ENCODE results near the gene PAX4. TPM values are rescaled to one million over a fixed set of nuclear protein-coding genes. Genes with fewer than 3 reads are reported as not detected.

PAX4 gene
- polyA plus RNA-seq, 1 experiment, result not detected

GRCh38 chr7:127592550-127592949 is 25.4 kb downstream of the PAX4 start:
- no peak for DNase-seq (ENCODE audit: low read depth)
- H3K27me3 ChIP-seq (ENCODE audit: control insufficient read depth, insufficient read depth, low read length), result no peaks in the 10 kb centered on the region
- ChIA-PET CTCF (interaction anchor here (0.7 kb wide), 1 partner anchor 16 kb away, joined by 3 read pairs; no protein-coding TSS in a partner anchor), POLR2A (no interaction called here)
- H3K4me3 ChIP-seq (ENCODE audit: low read depth, low read length), result no peak overlapping the region
- no peak for TF ChIP-seq CTCF (IDR thresholded peaks at IDR 0.05; ENCODE audit: insufficient read depth, low read depth, low read length)
- peaks cover 11% of the 10 kb centered on the region for H3K36me3 ChIP-seq (ENCODE audit: control insufficient read depth, insufficient read depth, low read length)

GRCh38 chr7:127591591-127591990 is 26.4 kb downstream of the PAX4 start:
- DNase-seq (ENCODE audit: low read depth), result no peak
- ChIA-PET CTCF (interaction anchor here (1.4 kb wide), 1 partner anchor 116 kb away, joined by 4 read pairs; no protein-coding TSS in a partner anchor), POLR2A (no interaction called here)
- Histone ChIP-seq H3K27me3 (ENCODE audit: control insufficient read depth, insufficient read depth, low read length) (no peaks in the 10 kb centered on the region), H3K36me3 (ENCODE audit: control insufficient read depth, insufficient read depth, low read length) (peaks cover 11% of the 10 kb centered on the region), H3K4me3 (ENCODE audit: low read depth, low read length) (no peak overlapping the region)
- no peak for TF ChIP-seq CTCF (IDR thresholded peaks at IDR 0.05; ENCODE audit: insufficient read depth, low read depth, low read length)

- DNase-seq (ENCODE audit: low read depth), result no peak
- no peak for TF ChIP-seq CTCF (IDR thresholded peaks at IDR 0.05; ENCODE audit: insufficient read depth, low read depth, low read length)
- Histone ChIP-seq H3K36me3 (ENCODE audit: control insufficient read depth, insufficient read depth, low read length) (peaks cover 11% of the 10 kb centered on the region), H3K4me3 (ENCODE audit: low read depth, low read length) (no peak overlapping the region), H3K27me3 (ENCODE audit: control insufficient read depth, insufficient read depth, low read length) (no peaks in the 10 kb centered on the region)
- POLR2A ChIA-PET, result no interaction called here
- CTCF ChIA-PET, result interaction anchor here (1.4 kb wide), 1 partner anchor 116 kb away, joined by 4 read pairs; no protein-coding TSS in a partner anchor
Observed at GRCh38 chr7:127591189-127591588, 26.8 kb downstream of the PAX4 start.

GRCh38 chr7:127589896-127590295 is 28.0 kb downstream of the PAX4 start:
- no peak overlapping the region for H3K4me3 ChIP-seq (ENCODE audit: low read depth, low read length)
- TF ChIP-seq CTCF (IDR thresholded peaks at IDR 0.05; ENCODE audit: insufficient read depth, low read depth, low read length), result no peak
- H3K36me3 ChIP-seq (ENCODE audit: control insufficient read depth, insufficient read depth, low read length), result peaks cover 11% of the 10 kb centered on the region
- H3K27me3 ChIP-seq (ENCODE audit: control insufficient read depth, insufficient read depth, low read length), result no peaks in the 10 kb centered on the region
- DNase-seq (ENCODE audit: low read depth), result no peak
- POLR2A ChIA-PET, result no interaction called here
- CTCF ChIA-PET, result interaction anchor here (0.6 to 1.7 kb wide), 3 partner anchors 11 to 400 kb away, joined by 3 read pairs; no protein-coding TSS in a partner anchor

GRCh38 chr7:127588697-127589482 is 29.1 kb downstream of the PAX4 start:
- POLR2A ChIA-PET, result no interaction called here
- CTCF ChIA-PET, result interaction anchor here (0.6 to 2.0 kb wide), 16 partner anchors 10 to 756 kb away, joined by 3 to 12 read pairs (median 3); no protein-coding TSS in a partner anchor
- no peak for DNase-seq (ENCODE audit: low read depth)
- TF ChIP-seq CTCF (IDR thresholded peaks at IDR 0.05; ENCODE audit: insufficient read depth, low read depth, low read length), result peak; percentile 80
- peak overlapping the region; percentile 63 for H3K4me3 ChIP-seq (ENCODE audit: low read depth, low read length)
- peaks cover 11% of the 10 kb centered on the region for H3K36me3 ChIP-seq (ENCODE audit: control insufficient read depth, insufficient read depth, low read length)
- no peaks in the 10 kb centered on the region for H3K27me3 ChIP-seq (ENCODE audit: control insufficient read depth, insufficient read depth, low read length)
